IPS-11a (cell line): ENCODE data around the gene BCKDHB.
"Not testable (repeated sequence)": the region's sequence is repeated elsewhere in the genome, so short reads cannot be mapped to it uniquely, and the experiment has no call there.

ENCODE experiments used
- H3K4me3 ChIP-seq: one replicate; pipeline ENCODE4 v1.5.1; 2013; ENCODE audit warnings: low read depth, low read length, control low read depth

BCKDHB gene

DNA sequence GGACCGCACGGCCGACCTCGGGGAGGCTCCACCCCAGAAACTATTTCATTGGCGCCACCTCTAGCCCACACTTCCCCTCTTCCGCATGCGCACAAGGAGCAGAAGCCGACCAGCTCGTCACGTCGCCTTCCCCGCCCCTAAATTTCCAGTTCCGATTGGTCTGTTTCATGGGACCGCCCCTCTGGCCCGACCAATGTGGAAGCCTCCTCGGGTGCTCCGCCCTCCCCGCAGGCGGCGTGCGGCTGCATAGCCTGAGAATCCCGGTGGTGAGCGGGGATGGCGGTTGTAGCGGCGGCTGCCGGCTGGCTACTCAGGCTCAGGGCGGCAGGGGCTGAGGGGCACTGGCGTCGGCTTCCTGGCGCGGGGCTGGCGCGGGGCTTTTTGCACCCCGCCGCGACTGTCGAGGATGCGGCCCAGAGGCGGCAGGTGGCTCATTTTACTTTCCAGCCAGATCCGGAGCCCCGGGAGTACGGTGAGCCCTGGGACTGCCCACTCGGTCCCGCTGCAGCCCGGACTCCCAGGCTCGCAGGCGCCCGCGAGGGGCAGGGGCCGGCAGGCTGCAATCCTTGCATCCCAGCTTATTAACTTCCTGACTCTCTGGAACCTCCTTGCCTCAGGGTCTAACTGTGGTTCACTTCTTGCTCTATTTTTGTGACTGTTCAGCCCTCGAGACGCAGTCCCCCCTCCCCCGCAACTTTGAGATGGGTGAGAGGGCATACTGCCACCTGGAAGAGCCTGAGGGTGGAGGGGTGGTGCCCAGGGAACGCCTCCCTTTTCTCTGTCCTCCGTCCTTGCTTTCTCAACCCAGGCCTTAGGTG lies at the start of gene BCKDHB:
Gene BCKDHB, plus strand, starts transcription at position 254 of the 818 bp plus-strand sequence. Its CDS starts 23 bp downstream, at position 277.
- peak within 1 kb of the TSS; percentile 81 for H3K4me3 ChIP-seq

DNA sequence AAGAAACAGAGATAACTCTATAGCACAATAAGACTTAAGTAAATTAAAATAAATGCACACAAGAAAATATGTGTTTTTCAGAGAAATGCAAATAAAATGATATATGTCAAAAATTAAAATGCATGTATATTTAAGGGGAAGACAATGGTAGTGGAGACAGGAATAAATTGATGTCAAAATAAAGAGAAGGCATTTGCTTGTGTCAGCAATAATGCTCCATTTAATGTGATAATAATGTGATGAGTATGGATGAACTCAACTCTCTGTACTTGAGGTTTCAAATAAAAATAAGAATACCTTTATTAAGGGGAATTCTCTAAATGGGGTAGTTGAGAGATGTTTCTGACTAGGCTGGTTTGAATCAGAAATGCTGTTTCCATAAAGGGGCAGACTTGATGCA lies 45.7 kb upstream of the BCKDHB start:
- H3K4me3 ChIP-seq = no peak overlapping the region

DNA sequence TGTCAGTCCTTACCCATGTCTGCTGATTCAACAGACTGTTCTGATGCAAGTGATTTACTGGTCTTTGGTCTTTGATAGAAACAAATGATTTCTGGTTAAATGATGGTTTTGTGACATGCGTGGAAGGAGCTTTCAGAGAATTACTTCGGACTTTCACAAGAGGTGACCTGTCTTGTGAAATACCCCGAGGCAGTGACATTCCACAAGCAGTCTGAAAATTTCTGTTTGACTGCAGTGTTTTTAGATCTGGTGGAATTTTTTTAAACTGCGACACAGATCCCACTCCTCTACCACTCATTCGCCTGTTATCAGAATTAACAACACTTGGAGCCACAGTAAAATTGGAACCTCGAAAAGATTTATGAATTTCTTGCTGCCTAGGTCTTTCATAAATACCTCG lies 38.3 kb upstream of the BCKDHB start:
- H3K4me3 ChIP-seq = not testable (repeated sequence)

DNA sequence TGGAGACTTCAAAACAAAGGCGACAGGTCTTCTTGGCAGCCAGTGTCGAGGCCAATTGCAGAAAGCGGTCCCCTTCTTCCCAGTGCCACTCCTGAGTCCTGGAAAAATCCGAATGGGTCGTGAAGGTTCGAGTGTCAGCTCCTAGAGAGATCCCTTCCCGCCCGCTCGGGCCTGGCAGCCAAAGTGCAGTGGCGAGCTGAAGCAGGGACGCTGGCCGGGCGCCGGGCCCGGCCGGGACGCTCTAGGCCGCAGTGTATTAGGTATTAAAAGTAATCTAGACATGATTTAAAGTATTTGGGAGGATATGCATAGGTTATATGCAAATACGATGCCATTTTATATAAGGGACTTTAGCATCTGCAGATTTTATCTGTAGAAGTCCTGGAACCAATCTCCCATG lies 36.0 kb upstream of the BCKDHB start:
- not testable (repeated sequence) for H3K4me3 ChIP-seq

DNA sequence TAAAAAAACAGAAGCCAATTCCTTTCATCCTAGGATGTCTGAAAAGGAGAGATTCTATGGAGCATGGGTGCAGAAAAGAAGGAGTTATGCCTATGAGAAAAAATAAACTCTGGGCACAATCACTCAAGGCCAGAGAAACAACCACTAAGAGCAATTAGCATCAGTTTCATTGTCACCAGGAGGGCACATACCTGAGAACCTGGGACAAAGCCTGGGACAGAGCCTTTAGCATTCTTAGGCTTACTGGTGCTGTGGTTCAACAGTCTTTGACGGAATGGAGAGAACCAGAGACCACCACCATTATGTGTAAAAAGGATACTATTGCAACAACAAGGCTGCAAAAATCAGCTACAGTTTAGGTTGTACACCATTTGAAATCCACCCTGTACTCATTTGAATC lies 29.4 kb upstream of the BCKDHB start:
- H3K4me3 ChIP-seq = no peak overlapping the region

DNA sequence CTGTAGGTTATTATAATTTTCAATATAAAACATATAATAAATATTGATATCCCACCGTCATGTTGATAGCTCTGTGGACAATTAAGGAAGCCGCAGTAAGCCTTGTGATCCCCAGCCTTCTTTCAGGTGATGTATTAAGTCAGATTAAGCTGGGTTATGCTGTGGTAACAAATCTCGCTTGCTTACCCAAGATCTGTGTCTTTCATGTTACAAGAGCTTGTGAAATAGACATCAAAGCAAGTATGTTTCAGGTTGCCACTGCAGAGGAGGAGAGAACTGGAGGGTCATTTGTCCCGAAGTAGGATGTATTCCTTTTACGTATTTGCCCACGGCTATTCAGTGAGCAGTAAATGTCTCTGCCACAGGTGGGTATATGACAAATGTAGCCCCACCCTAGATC lies 17.8 kb upstream of the BCKDHB start:
- H3K4me3 ChIP-seq = no peak overlapping the region

DNA sequence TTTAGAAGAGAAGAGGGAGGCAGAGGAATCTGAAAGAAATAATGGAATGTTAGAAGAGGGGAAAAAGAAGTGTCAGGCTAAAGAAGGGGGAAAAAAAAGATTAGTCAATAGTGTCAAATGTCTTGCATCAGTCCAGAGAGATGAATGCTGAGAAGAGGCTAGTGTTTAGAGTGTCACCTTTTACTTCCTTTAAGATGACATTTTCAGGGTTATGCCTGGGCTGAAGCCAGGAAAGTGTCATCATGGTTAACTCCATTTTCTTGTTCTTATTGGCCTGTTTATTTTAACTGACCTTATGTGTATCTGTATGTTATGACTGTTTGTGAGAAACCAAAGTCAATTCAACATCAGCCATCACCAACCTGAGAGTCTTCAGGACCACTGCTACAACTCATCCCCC lies 15.0 kb upstream of the BCKDHB start:
- no peak overlapping the region for H3K4me3 ChIP-seq

DNA sequence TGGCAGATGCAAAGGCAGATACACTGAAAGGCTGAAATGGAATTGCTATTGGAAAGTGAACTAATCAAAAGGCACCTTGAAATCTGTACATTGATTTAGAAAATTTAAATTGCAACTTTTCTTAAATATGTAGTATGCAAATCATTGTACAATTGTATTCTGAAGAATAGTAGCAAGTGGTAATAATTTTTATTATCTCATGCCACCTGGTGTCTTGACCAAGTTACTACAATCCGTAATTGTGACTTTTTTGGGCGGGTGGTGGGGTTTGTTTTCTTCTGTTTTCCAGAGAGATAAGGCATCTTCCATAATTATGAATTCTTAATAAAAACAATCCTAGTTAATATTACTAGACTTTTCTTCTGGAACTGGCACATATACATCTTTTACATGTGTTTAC lies 12.5 kb upstream of the BCKDHB start:
- H3K4me3 ChIP-seq = no peak overlapping the region

DNA sequence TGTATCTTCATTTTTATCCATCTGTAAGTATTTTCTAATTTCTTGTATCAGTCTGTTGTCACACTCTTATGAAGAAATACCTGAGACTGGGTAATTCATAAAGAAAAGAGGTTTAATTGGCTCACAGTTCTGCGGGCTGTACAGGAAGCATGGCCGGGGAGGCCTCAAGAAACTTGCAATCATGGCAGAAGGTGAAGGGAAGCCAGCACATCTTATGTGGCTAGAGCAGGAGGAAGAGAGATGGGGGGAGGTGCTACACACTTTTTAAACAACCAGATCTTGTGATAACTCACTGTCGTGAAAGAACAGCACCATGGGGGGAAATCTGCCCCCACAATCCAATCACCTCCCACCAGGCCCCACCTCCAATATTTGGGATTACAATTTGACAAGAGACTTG lies 10.9 kb upstream of the BCKDHB start:
- H3K4me3 ChIP-seq = no peak overlapping the region

DNA sequence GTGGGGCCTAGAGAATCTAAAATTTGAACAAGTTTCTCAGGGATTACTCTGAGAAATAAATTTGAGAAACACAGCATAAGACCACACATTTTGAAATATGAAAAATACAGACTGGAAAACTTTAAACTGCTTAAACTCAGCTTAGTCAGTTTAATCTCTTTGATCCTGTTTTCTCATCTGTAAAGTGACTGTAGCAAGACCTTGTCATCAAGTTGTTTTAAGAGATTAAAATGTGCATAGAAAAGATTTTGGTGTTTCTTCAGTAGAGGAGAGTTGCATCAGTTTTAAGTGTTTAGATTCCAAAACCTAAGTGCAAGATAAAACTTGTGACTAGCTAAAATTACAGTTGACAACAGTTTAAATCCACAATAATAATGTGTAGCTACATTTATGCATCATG lies 8.1 kb upstream of the BCKDHB start:
- no peak overlapping the region for H3K4me3 ChIP-seq

DNA sequence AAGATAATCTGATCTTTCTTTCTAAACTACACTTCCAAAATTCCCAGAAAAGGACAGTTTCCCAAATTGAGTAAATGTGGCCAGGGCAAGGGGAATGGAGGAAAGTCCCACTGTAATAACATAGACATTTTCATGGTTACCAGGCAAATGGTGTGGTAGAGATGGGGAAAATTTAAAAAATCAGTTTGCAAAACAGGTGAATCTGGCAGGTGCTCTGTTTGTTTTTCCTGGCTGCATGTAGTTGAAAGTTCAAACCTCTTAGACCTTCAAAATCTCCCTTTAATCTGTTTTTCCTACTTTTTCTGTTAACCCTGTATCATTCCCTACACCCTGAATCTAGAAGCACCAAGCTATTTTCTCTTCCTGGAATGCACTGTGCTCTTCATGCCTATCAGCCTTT lies 2.0 kb upstream of the BCKDHB start:
- no peak overlapping the region for H3K4me3 ChIP-seq

DNA sequence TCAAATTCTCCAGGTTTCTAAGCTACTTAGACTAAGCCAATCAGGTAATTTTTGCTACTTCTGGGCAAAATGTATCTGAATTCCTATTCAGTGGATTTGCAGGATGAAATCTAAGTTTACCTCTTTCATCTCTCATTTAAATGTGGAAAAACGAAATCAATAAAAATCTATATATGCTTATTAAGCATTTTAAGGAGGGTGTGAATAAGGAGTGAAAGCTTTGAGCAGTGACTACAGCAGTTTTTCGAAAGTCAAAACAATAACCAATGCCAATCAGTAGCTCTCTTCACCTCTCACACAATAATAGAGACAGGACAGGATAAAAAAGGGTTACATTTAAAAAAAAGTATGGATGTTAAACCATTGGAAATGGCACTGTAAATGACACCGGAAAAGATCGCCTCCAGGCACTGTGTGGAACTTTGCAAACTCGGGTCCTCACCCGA lies 476 bp upstream of the BCKDHB start:
- H3K4me3 ChIP-seq = peak overlapping the region; percentile 21

DNA sequence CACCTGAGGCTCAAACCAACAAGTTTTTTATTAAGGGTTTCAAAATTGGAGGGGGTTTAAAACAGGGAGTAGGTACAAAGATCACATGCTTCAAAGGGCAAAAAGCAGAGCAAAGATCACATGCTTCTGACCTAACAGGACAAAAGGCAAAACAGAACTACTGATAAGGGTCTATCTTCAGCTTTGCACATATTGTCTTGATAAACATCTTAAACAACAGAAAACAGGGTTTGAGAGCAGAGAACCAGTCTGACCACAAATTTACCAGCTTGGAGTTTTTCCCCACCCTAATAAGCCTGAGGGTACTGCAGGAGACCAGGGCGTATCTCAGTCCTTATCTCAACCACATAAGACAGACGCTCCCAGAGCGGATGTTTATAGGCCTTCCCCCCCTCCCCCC lies 16.1 kb downstream of the BCKDHB start:
- H3K4me3 ChIP-seq = not testable (repeated sequence)

DNA sequence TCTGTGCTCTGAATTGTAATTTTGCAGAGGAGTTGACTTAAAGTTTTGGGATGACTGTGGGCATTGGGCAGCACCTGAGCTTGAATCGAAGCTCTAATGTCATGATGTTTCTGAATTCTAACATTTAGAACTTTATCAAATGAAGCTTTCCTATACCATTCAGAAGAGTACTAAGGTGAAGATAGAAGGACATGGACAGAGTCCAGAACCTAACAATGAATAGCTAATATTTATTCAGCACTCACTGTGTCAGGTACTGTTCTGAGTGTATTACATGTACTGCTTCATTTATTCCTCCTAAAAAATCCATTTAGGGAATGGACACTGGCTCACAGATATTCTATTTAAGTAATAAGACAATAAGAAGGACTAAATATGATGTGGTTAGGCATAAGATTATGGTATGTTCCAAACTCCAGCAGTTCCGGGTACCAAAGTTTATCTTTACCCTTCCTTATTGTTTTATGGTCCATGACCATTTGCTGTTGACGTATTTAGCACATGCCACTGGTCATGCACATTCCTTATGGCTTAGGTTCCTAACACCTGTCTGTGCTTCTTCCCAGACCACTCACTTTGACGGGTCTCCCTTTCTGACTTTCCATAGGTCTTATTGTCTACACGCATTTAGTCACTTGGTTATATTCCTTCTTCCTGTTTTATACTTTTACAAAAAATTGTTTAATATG lies 20.3 kb downstream of the BCKDHB start:
- no peak overlapping the region for H3K4me3 ChIP-seq

DNA sequence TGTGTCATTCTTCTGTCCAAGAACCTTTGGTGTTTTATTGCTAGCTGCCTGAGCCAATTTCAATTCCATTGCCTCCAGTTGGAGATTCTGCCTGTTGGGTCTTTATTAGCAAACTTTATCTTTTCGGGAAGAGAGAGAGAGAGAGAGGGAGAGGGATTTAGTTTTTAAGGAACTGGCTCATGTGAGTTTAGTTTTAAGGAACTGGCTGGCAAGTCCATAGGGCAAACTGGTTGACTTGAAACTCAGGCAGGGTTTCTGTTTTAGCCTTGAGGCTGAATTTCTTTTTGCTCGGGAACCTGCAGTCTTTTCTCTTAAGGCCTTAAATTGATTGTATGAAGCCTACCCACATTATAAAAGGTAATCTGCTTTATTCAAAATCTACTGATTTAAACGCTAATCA lies 23.0 kb downstream of the BCKDHB start:
- no peak overlapping the region for H3K4me3 ChIP-seq

DNA sequence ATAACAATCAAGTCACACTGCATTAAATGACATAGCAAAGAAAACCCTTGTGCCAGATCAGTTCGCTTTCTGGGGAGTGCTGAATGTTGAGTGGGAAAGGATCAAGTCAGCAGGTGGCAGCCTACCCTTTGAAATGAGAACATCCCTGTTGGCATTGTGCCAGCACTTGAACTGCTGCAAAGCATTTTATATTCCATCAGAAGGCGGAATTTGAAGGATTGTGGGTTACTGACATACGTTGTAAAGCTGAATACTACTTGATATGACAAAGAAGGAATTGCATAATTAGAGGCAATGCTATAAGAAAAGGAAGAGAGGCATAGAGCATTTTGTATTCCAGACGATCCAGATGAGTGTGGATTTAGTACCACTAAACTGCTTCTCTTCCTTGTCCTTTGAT lies 26.5 kb downstream of the BCKDHB start:
- H3K4me3 ChIP-seq = no peak overlapping the region

DNA sequence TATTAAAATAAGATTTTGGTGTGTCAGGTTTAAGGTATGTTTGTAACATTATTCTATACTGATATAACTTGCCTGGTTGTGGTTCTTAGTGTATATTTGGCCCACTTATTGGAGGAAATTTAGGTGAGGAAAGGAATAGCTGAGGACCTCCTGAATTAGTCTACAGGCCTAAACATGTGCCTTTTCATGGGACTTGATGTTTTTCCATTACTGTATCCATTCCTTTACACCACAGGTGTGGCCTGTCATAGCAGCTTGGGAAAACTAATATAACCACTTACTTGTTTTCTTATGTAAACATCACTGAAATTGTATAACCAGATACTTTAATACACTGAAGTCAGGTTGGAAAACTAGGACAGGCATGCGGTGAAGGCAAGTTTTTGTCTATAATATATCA lies 27.6 kb downstream of the BCKDHB start:
- no peak overlapping the region for H3K4me3 ChIP-seq

DNA sequence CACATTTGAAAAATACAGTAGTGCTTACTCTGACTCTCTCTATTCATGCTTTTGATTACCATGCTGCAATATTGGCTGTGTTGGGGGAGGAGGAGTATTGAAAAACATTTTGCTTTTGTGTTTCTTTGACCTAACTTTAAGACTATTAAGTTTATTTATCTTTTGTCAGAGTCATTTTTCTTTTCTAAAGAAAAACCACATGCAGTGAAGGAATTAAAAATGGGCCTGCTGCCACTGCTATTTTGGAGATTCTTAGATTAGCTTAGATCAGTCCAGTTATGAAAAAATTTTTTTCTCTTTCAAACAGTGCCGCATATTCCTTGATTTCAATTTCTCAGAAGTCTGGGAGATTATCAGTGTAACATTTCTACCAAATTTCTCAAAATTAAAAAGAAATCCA lies 36.1 kb downstream of the BCKDHB start:
- H3K4me3 ChIP-seq = no peak overlapping the region

DNA sequence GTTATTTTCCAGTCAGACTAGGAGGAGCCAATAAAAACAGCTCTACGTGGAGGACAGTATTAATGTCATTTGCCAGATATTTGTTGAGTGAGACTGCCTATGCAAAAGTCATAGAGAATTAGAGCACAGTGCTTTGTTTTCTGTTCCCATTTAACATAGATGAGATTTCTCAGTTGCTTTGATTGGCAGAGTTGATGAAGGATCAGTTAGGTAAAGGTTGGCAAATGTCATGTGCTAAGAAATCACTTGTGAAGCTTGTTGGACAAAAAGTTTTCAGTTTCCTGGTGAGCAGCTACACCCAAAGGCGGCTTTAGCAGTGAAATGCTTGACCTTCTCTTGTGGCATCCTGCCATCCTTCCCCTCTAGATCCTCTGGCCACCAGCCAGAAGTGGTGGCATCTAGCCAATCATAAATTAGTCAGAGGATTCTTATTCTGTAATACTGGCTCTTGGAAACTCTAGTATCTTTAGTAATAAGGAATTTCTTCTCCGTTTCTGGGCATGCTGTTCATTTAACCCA lies 37.0 kb downstream of the BCKDHB start:
- no peak overlapping the region for H3K4me3 ChIP-seq

DNA sequence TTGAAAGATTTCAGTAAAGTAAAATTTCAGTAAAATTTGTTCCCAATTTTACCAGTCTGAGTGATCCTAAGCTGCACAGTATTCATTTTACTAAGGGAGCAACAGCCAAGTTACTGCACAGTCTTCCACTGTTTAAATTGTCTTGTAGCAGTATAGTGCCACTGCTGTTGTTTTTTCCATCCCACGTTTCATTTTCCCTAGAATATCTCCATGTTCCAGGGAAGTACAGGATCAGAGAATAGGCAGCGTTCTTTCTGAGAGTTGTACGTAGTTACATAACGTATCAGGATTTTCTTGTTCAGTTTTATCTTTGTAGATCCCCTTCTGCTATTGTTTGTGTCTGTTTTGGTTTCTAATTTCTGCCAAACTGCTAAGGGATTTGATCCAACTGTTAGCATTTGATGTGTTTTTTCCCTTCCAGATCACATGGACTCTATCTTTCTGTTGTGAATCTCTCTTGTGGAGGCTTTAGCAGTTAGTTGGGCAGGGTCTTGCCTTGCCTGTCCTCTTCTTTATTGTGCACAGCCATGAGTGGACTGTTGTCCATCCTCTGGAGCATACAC lies 38.4 kb downstream of the BCKDHB start:
- H3K4me3 ChIP-seq = no peak overlapping the region

DNA sequence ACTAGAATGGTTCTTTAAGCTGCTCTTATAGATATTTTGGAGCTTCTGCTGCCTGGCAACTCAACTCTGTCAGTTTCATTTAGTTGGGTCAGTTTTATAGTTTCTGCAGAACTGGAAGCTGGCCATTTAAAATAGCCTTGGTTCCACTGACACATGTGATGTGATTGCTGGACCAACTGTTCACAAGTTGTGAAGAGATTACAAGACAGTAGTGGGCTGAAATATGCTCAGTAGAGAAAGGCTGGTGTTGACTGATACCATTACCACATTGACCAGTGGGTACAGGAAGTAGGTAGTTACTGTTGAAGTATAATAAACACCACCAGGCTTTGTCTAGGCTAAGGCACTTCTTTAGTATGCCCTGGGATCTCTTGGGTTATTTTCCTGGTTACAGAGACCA lies 39.0 kb downstream of the BCKDHB start:
- H3K4me3 ChIP-seq = no peak overlapping the region

DNA sequence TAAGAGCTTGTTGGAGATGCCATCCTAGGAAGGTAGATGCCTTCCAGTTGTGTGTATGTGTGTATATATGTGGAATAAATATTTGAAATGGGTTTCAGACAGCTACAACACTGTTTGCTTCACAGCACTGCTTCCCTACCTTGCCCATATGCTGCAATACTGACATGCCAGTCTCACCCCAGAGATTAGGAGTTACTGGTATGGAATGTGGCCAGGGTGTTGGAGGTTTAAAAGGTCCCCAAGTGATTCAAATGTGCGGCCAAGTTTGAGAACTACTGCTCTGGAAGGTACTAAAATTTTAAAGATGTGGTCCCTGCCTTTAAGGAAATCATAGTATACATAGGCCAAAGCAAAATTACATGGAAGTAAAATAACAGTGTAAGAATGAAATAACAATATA lies 39.5 kb downstream of the BCKDHB start:
- H3K4me3 ChIP-seq = no peak overlapping the region
